HL-60 (cell line): ENCODE data around the gene COL20A1.

Experiments
- CTCF ChIP-seq: IDR thresholded peaks from one replicate; pipeline ENCODE4 v1.5.1; 2011; ENCODE audit warnings: low read length, control low read depth, inconsistent platforms; ENCODE audit not compliant: insufficient read depth
- GABPA ChIP-seq: IDR thresholded peaks from 2 replicates; pipeline ENCODE4 v1.6.1; 2012; ENCODE audit warnings: low read depth

- no peak for TF ChIP-seq GABPA
- no peak for TF ChIP-seq CTCF
Measured at GRCh38 chr20:63369724-63370617, 77.0 kb downstream of the COL20A1 start.
